ES-I3 (cell line): ENCODE data around the gene CPE.
"Not testable (repeated sequence)": the region's sequence is repeated elsewhere in the genome, so short reads cannot be mapped to it uniquely, and the experiment has no call there.

Source experiments
- H3K36me3 ChIP-seq: 2 replicates; pipeline ENCODE4 v1.6.1; 2013; ENCODE audit warnings: mild to moderate bottlenecking, low read length, control low read depth, moderate library complexity; ENCODE audit not compliant: insufficient read depth
- H3K4me1 ChIP-seq: 2 replicates; pipeline ENCODE4 v1.6.1; 2013; ENCODE audit warnings: mild to moderate bottlenecking, control low read depth, low read length; ENCODE audit not compliant: insufficient read depth
- H3K9ac ChIP-seq: 2 replicates; pipeline ENCODE4 v1.6.1; 2013; ENCODE audit warnings: low read depth, mild to moderate bottlenecking, low read length, moderate library complexity
- H3K9me3 ChIP-seq: 2 replicates; pipeline ENCODE4 v1.6.1; 2013; ENCODE audit warnings: mild to moderate bottlenecking, low read length, moderate library complexity; ENCODE audit not compliant: control insufficient read depth, insufficient read depth

Gene CPE

DNA sequence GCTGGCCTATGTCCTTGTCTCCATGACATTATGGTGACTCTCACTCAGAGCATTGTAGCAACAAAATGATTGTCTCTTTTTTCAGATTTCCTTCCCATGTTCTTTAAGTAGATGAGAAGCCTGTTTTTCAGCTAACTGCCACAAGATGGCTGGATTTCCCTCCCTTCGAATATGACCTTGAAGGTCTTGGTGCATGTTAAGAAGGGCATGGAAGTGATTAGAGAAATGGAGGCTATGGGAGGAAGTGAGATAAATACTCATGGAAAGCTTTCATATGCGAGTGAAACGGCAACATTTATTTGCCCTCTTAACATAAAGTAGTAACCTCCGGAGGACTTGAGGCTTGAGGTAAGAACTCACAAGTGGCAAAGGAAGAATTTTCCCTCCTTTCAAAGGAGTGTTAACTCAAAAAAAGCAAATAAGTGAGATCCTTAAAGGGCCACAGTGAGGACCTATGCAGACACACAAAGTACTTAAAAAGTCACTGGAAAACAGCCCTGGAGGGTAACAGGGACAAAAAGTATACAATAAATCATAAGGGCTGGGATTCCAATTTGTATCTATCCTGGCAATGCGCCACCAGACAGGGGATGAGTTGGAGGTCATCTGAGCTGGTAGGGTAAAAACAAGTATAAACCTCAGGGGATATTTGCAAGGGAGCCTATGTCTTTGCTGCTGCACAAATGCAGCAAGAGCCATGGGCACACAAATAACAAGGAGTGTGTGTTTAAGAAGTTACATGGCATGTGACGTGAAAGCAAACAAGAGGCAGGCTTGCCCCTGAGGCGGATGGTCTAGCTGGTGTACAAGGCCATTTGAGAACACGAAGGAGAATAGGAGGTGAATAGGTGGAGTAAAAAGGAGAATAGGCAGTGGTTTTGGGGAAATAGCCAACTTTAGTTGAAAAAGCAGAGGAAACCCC is 96.2 kb downstream of the CPE start:
- no peaks in the 10 kb centered on the region; the same call in 1 of the 2 replicates for H3K36me3 ChIP-seq
- no peak overlapping the region for H3K9ac ChIP-seq
- peaks cover 31% of the 10 kb centered on the region for H3K9me3 ChIP-seq
- no peaks in the 10 kb centered on the region for H3K4me1 ChIP-seq

DNA sequence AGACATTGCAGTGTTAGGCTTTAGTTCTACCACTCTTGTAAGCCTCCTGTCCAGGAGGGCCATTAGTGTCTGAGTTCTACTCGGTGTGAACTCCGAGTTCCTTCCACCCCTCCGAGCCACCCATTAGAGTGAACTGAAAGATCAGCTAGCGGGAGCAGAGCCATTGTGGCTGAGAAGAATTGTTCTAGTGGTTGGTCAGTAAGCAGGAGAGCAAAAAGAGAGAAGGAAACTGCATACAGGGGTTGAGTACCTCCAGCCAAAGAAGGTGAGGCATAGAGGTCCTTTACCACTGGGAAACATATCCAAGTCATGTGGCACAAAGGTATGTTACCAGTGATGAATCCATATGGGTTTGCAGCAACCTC is 96.9 kb downstream of the CPE start:
- H3K36me3 ChIP-seq = no peaks in the 10 kb centered on the region; the same call in 1 of the 2 replicates
- no peaks in the 10 kb centered on the region for H3K4me1 ChIP-seq
- peaks cover 27% of the 10 kb centered on the region for H3K9me3 ChIP-seq
- H3K9ac ChIP-seq = no peak overlapping the region

DNA sequence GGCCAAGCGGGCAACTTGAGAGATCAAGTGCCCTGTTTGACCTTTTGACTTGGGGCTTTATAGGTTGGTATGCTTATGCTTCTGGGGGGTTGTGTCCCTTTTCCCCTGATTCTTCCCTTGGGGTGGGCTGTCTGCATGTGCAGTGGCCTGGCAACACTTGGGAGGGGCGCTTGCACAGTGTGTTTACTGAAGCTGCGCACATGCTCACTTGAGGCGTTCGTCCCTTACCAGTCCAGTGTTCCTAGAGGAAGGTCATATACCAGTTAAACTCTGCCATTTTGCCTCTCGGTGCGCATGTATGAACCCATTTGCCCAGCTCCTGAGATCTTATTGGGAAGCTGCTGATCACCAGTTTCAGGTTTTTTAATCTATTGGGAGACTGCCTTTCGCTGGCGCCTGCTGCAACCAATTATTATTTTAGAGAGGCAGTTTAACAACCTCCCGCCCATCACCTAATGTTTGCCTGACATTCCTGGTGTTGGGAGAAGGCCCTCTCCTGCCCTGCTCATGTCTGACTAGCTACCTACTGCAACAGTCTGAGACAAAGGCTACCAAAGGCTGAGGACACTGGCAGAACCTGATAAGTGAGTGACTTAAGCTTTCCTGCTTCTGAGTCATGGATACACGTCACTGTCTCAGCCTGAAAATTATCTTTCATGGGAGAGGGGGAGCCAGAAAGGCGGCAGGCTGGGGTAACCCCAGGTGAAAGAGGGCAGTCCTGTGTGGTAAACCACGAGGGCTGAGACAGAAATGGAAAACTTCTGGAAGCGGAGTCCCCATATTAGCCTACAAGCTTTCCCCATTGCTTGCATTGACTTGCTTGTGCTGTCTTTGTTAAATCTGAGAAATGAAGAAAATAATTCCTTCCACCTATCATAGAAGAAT is 97.6 kb downstream of the CPE start:
- H3K9me3 ChIP-seq = peaks cover 24% of the 10 kb centered on the region
- no peak overlapping the region for H3K9ac ChIP-seq
- no peaks in the 10 kb centered on the region; the same call in 1 of the 2 replicates for H3K36me3 ChIP-seq
- H3K4me1 ChIP-seq = no peaks in the 10 kb centered on the region

DNA sequence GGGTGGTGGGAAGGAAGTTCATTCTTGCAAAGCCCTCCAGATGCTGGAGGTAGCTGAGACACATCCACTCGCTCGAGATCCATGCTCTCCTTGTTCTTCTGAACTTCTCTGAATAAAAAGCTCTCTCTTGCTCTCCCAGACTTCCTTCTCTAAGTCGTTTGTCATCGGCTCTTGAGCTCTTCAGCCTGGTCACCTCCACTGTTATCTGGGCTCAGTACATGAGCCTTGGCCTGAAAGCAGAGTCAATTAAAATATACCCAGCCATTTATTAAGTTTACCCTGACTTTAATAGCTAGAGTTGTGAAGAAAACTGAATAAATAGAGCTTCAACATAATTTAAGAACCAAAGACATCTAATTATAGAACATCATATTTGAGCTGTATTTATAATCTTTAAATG is 99.0 kb downstream of the CPE start:
- Histone ChIP-seq H3K9ac (no peak overlapping the region), H3K36me3 (no peaks in the 10 kb centered on the region), H3K4me1 (no peaks in the 10 kb centered on the region), H3K9me3 (peaks cover 16% of the 10 kb centered on the region)

DNA sequence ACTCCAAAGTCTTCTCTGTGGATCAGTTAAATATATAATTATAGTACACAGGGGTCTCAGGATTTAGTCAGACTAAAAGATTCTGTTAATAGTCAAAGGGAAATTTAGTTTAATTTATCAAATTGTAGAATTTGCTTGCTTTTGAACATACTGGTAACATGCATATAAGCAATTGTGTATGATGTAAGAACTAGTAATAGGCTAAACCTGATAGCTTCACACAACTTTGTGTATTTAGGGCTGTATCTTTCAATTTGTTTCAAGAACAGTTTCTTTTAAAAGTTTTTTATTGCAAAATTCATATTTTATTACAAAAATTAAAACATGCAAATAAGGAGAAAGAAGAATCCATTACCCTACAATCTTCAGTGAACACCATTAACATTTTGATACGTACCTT is 99.5 kb downstream of the CPE start:
- Histone ChIP-seq H3K36me3 (no peaks in the 10 kb centered on the region), H3K9me3 (peaks cover 15% of the 10 kb centered on the region), H3K9ac (no peak overlapping the region), H3K4me1 (no peaks in the 10 kb centered on the region)

DNA sequence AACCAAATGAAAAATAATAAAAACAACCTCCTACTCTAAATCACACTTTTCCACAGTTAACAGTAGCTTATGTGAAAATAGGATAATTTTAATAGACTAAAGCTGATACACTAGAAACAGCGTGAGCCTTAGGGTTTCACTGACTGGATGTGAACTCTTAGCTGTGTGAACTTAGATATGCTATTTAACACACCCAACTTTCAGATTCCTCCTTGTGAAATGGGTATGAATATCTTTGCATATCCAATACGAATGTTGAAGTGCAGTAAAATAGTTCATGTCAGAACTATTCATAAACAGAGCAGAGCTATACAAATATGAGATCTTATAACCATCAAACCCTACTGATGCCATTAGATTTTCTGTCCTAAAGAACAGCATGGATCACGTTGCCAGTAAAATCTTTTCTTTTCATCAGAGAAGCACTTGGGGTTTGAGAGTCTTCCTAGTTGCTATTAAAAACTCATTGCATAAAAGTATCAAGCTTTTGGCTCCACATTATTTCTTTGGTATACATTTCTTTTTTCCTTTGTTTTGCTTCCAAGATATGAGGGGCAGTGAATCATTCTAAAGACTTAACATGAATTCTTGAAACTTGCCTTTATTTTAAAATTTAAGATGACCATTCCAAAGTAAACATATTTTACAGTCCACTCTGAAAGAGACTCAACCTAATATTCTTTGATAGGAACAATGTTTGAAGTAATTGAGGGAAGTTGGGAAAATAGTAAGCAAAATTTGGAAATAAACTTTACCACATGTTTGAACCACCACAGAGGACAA is 102.4 kb downstream of the CPE start:
- H3K4me1 ChIP-seq = no peaks in the 10 kb centered on the region
- H3K9ac ChIP-seq = no peak overlapping the region
- no peaks in the 10 kb centered on the region for H3K9me3 ChIP-seq
- no peaks in the 10 kb centered on the region for H3K36me3 ChIP-seq

DNA sequence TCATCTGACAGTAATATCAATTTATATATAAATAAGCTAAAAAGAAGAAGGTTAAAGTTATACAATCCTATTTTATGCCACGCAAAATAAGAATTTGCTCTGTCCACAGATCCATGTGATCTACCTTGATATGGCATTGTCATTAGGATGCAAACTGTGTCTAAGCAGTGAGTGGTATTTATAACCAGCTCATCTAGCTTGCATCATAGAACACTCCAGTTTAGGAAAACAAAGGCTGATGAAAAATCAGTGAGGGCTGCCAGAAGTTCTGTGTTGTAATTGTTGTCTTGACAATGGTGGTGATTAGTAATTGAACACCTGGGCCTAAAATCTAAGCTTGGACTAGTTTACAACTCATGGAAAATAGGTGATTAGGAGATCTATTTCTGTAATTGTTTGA is 111.0 kb downstream of the CPE start:
- H3K9me3 ChIP-seq = no peaks in the 10 kb centered on the region
- H3K36me3 ChIP-seq = no peaks in the 10 kb centered on the region
- H3K9ac ChIP-seq = no peak overlapping the region

DNA sequence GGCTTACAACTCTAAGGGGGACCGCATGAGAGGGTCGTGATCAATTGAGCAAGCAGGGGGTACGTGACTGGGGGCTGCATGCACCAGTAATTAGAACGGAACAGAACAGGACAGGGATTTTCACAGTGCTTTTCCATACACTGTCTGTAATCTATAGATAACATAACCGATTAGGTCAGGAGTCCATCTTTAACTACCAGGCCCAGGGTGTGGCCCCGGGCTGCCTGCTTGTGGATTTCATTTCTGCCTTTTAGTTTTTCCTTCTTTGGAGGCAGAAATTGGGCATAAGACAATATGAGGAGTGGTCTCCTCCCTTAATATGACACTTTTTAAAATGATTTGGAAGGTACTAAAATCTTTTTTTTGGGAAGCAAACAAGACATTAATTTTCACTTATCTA is 113.8 kb downstream of the CPE start:
- not testable (repeated sequence) for H3K9ac ChIP-seq, H3K9me3 ChIP-seq, H3K36me3 ChIP-seq, H3K4me1 ChIP-seq

More for the DNA sequence above, 111.0 kb downstream of the CPE start:
- H3K4me1 ChIP-seq = no peaks in the 10 kb centered on the region

DNA sequence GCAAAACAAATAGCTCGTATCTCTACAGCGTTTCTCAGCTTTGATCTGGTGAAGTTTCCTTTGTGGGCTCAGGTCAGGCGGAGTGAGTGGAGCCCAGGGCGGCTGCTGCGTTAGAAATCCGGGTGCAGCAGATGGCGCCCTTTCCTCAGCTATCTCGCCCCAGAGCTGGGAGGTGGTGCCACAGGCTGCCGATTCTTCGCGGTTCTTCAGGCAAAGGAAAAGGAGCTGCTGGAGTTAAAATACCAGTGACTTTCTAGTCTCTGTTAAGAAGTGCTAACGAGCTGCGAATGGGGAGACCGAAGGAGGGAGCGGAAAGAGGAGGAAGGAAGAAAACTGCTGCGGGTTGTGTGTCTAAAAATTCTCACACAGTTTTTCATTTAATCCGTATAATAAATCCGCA is 114.6 kb downstream of the CPE start:
- no peaks in the 10 kb centered on the region for H3K36me3 ChIP-seq
- no peaks in the 10 kb centered on the region for H3K9me3 ChIP-seq
- peak overlapping the region; percentile 7; the same call in 1 of the 2 replicates for H3K9ac ChIP-seq
- no peaks in the 10 kb centered on the region for H3K4me1 ChIP-seq

DNA sequence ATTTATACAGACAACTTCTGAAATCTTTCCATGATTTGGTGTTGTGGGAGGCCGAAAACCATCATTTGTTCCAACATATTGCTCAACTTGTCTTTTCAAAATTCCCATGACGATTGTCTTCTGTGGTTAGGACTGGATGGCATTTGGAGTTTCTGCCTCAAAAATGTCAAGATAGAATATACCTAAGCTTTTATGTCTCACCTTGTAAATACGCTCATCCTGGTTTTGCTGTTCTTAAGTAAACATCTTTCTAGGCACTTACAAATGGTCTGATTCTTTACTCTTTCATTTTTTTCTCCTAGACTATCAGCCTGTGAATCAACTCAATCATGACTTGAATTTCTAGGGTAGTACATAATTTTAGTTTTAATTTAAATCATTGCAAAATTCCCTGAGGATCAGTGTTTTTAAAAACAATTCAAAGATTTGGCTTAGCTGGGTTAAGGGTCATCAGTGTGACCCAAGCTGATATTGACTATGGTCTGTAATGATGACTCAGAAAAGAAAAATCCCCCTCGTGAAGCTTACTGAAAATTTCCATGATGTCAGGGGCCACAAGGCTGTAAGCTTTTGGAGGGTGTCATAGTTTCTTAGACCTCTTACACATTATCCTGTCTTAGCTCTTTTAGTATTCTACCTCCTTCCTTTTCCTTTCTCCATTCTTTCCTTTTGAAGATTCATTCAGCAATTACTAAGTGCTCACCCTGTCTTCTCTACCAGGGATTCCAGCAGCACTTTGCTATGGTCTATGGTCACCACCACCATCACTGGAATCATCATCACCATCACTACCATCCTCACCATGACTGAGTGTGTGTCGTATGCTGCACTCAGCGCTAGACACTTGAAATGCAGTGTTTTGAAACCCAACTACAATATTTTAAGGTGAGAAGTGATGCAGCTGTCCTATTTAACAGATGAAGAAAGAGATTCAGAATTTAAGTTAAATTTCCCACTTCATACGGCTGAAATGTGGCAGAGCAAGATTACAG is 124.4 kb downstream of the CPE start:
- Histone ChIP-seq H3K9ac (no peak overlapping the region), H3K36me3 (no peaks in the 10 kb centered on the region)

DNA sequence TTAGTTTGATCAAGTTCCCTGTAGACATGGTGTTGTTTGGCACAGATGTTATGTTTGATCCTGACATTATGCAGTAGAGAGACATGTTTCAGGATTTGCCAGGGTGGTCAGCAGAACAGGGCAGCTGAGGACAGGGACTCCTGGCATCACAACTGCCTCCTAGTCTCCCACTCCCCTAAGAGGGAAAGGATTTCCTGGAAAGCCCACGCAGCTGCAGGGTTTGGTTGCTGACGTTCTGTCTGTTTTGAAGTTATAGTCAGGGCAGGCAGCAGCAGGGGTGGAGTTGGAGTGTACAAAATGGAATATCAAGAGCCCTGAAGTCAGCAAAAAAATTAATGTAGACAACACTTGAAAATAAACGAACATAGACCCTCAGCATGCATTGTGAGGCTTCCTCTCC is 125.4 kb downstream of the CPE start:
- Histone ChIP-seq H3K36me3 (no peaks in the 10 kb centered on the region), H3K9me3 (no peaks in the 10 kb centered on the region), H3K4me1 (no peaks in the 10 kb centered on the region), H3K9ac (no peak overlapping the region)

More for the DNA sequence above, 124.4 kb downstream of the CPE start:
- Histone ChIP-seq H3K9me3 (no peaks in the 10 kb centered on the region), H3K4me1 (no peaks in the 10 kb centered on the region)

DNA sequence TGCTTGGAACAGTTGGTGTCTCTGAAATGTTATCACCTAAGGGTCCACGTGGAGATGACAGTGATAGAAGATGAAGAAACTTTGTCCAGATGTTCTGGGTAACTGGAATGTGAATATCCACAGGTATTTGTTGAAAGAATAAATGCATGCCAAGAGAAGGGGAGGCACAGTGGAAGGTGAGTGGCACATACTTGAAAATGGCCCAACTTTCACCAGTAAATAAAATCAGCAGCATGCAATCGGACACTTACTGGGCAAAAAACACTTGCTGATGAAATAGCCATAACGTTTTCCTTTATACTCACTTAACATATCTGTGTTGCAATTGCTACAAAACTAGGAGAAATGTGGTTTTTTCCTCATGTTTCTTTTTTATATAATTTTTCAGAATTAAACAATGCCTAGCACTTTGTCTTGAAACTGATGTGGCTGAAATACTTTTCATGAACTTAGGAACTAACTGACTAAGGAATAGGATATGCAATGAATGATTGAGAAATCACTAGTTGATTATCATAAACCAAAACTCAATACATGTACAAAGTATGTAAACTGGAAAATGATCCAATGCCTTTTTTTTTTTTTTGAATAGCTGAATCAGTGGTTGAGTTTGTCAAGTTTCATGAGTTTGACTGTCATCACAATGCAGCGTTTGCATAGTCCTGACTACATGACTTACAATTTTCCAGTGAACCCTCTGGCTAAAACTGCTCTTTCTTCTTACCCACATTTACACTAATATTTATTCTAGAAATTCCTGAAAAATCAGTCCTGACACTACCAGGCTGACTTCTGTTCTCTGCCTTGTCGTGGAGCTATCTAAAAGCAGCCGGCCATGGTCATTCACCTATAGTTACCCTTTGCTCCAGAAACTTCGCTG is 127.4 kb downstream of the CPE start:
- no peaks in the 10 kb centered on the region for H3K9me3 ChIP-seq
- no peaks in the 10 kb centered on the region for H3K36me3 ChIP-seq
- H3K9ac ChIP-seq = no peak overlapping the region
- H3K4me1 ChIP-seq = no peaks in the 10 kb centered on the region
